ENCODE results near the gene INPP5F. TPM values are rescaled to one million over a fixed set of nuclear protein-coding genes. Genes with fewer than 3 reads are reported as not detected.

Gene INPP5F
- polyA plus RNA-seq, 1 of the 3 experiments (the other 2 are of a cell fraction) = 7.8 TPM

- Histone ChIP-seq H3K9me2 (no peaks in the 10 kb centered on the region), H3F3A (replicated peaks; ENCODE audit: insufficient read depth) (peaks cover 11% of the 10 kb centered on the region), H3K27me3 (ENCODE audit: insufficient read depth) (no peaks in the 10 kb centered on the region), H3K4me1 (ENCODE audit: control insufficient read depth in 1 of 2, insufficient read depth in 2 of 2, low read depth in 1 of 2, low read length in 1 of 2) (peaks cover 9 to 23% of the 10 kb centered on the region in 2 experiments; a peak in 3 of 4 replicates), H3K36me3 (replicated peaks in 1 of 2; ENCODE audit: control insufficient read depth in 1 of 2, insufficient read depth in 2 of 2, low read length in 1 of 2) (peaks cover 0 to 3% of the 10 kb centered on the region in 2 experiments), H4K20me1 (ENCODE audit: insufficient read depth) (no peaks in the 10 kb centered on the region), H3K9me3 (no peaks in the 10 kb centered on the region), H3K27ac (ENCODE audit: low read depth in 2 of 2, low read length in 1 of 2) (peak overlapping the region; percentile 17 to 19; a peak in 2 of 4 replicates), H3K79me2 (ENCODE audit: insufficient read depth) (peaks cover 61% of the 10 kb centered on the region), H3K4me2 (no peak overlapping the region), H2AFZ (ENCODE audit: low read depth) (no peak overlapping the region), H3K9ac (no peak overlapping the region), H3K4me3 (ENCODE audit: low read depth in 2 of 2, low read length in 1 of 2) (no peak overlapping the region)
- TF ChIP-seq TCF12 (IDR thresholded peaks at IDR 0.05) (no peak), FOXJ3 (CRISPR knock-in tag; IDR thresholded peaks at IDR 0.05) (no peak), YY1 (IDR thresholded peaks at IDR 0.05; ENCODE audit: low read depth) (no peak), IRF3 (IDR thresholded peaks at IDR 0.05; ENCODE audit: low read depth, low read length) (no peak), MXI1 (IDR thresholded peaks at IDR 0.05; ENCODE audit: low read depth, low read length) (no peak), EZH2phosphoT487 (IDR thresholded peaks at IDR 0.05; ENCODE audit: borderline replicate concordance, low read depth) (no peak), REST (IDR thresholded peaks at IDR 0.05; ENCODE audit: low read depth, low read length) (no peak), FOSL2 (IDR thresholded peaks at IDR 0.05; ENCODE audit: borderline replicate concordance, low read depth) (no peak), RAD21 (IDR thresholded peaks at IDR 0.05; ENCODE audit: low read length) (no peak), FOXM1 (IDR thresholded peaks at IDR 0.05; ENCODE audit: low read depth) (no peak), TAF1 (IDR thresholded peaks at IDR 0.05; ENCODE audit: borderline replicate concordance, low read depth, low read length) (no peak), USF2 (IDR thresholded peaks at IDR 0.05; ENCODE audit: borderline replicate concordance, low read depth, low read length) (no peak), RFX5 (IDR thresholded peaks at IDR 0.05; ENCODE audit: low read length) (no peak), CTCF (IDR thresholded peaks at IDR 0.05) (no peak), GATA2 (CRISPR knock-in tag; IDR thresholded peaks at IDR 0.05) (no peak), NFIC (IDR thresholded peaks at IDR 0.05; ENCODE audit: borderline replicate concordance) (no peak), JUND (IDR thresholded peaks at IDR 0.05) (no peak)
- ChIA-PET POLR2A (no interaction called here), CTCF (interaction anchor here (1.1 to 3.6 kb wide), 4 partner anchors 8 to 42 kb away, joined by 3 to 16 read pairs (median 7); no protein-coding TSS in a partner anchor)
- no peak for DNase-seq
- WGBS (ENCODE audit: low lambda C conversion rate) = 72% methylated on average over 3 of the region's 3 CpGs
These were observed 2.4 kb downstream of the INPP5F start for GRCh38 chr10:119728172-119728800.

Data from SK-N-SH (cell line).